HG02852 (cell line): ENCODE measurements around the gene FRY.

ENCODE experiments used
- ATAC-seq: cut with Tn5 transposase; IDR thresholded peaks from one replicate; pipeline ENCODE4 v1.9.1; 2021; ENCODE audit warnings: mild to moderate bottlenecking, moderate library complexity; ENCODE audit not compliant: unreplicated experiment

The FRY gene

GRCh38 chr13:32334671-32335070, 303.1 kb downstream of the FRY start:
- ATAC-seq, result no peak

GRCh38 chr13:32340914-32341313, 309.3 kb downstream of the FRY start:
- no peak for ATAC-seq

- ATAC-seq, result no peak
Measured at GRCh38 chr13:32347651-32348050, 316.1 kb downstream of the FRY start.
